ENCODE results near the gene RBM20. TPM values are rescaled to one million over a fixed set of nuclear protein-coding genes. Genes with fewer than 3 reads are reported as not detected.
"Not testable (repeated sequence)": the region's sequence is repeated elsewhere in the genome, so short reads cannot be mapped to it uniquely, and the experiment has no call there.

RBM20 gene
- polyA plus RNA-seq, 1 donor = 13.5 TPM

DNA sequence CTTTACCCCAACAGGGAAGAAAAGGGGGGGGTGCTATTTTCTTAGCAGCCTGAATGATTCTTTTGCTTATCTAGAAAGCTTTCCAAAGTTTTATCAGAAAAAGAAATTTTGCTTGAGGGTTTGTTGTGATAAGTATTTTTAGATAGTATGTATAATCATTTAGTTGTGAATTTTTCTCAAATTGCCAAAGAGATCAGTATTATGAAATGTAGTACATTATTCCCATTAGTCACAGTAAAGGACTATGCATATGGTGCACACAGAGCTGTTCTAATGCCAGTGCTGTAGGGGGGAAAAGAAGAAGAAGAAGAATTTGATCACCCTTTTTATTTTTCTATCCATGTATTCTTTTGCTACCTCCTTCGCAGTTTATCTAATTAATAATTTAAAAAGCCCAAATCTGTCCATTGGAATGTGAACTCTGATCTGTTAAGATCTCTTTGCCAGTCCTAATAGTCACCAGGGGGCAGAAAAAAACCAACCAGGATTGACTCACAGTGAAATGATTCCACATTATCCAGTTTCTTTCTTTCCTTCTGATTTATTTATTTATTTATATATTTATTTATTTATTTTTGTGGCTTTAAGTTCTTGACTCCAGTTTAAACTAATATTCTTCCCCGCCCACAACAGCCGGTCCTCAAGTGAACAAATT lies 4.7 kb downstream of the RBM20 start:
- no peak for DNase-seq (ENCODE audit: low read depth)

DNA sequence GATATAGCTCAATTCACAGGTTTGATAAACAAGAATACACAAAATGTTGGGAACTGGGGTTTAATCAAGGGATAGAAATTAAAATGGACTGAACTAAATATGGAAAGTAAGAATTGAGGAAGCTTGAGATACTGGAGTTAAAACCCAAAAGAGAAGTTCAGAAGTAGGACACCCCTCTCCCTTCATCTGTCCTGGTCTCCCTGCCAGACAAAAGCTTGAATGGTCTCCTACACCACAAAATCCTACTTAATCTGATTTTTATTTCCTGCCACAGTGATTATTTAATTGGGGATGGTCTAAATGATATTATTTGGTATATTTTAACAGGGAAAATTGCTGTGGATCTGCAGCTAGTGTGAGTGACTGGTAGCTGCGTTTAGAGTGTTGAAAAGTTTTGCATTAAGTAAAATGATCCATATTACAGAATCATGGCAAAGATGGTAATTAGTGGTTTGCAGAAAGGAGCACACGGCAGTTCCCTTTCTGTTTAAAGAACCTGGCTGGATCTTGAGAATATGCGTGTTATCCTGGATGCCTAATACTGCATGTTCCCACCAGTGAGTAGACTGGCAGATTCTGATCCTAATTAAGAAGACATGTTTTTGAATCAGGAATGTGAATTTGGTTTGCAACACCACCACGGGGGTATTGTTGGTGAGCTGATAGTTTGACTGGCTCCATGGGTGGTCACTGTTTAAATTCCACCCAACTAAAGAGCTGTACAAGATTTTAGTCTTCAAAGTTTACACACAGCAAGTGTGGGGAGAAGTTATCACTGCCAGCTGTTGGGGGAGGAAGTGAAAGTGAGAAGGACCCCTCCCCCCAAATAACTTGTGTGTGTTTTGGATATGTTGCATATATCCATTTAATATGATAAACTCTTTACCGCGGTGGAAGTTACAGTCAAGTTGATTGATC lies 5.5 kb downstream of the RBM20 start:
- no peak for DNase-seq (ENCODE audit: low read depth)

DNA sequence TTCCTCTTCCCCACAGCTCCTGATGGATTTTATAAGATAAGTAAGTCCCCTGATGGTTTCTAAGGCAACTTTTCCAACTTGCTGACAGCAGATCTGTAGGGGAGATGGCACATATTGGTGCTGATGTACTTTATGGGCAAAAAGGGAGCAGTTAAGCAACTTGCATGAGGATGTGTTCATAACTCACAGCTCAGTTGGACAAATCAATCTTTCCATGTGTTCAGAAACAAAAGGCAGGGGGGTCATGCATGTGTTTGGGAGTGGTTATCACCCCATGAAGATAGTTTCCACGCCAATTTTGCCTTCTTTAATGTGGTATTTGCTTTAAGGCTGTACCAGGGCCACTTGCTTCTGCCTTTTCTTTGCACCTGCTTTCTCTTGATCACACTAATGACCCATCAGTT lies 6.1 kb downstream of the RBM20 start:
- no peak for DNase-seq (ENCODE audit: low read depth)

DNA sequence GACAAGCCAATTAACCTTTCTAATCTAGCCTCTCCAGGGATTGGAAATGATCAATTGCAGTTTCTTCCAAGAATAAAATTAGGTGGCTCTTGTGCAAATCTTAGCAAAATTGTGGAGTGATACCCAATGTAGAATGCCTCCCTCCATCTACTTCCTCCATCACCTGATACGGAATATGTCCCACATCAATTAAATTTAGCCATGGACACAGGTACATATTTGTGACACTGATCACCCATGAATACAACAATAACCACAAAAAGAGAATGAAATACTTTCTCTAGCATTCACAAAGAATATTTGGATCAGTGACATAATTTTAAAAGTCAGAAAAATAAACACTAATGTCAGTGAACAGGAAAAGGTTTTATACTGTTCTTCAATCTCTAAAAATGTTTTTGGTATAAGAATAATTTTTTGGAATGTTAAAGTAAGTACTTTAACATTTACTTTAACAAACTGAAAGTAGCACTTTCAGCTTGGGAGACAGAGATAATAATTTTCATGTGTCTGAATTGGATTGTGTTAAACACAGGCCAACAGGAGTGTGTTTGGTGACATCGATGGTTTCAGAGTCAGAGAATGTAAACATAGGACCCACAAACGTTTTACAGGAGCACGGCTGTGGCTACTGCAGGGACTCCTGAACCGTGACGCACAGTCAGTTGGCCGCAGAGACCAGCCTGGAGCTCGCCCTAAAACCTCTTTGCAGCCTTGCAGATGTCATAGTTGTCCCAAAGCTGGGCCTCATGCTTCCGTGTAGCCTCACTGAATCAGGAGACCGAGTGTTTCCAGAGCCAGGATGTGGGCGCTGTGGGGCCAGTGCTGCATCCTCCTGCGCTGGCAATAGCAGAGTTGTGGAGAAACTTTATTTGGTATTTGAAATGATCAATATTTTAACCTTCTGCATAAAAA lies 7.2 kb downstream of the RBM20 start:
- DNase-seq (ENCODE audit: low read depth) = no peak

DNA sequence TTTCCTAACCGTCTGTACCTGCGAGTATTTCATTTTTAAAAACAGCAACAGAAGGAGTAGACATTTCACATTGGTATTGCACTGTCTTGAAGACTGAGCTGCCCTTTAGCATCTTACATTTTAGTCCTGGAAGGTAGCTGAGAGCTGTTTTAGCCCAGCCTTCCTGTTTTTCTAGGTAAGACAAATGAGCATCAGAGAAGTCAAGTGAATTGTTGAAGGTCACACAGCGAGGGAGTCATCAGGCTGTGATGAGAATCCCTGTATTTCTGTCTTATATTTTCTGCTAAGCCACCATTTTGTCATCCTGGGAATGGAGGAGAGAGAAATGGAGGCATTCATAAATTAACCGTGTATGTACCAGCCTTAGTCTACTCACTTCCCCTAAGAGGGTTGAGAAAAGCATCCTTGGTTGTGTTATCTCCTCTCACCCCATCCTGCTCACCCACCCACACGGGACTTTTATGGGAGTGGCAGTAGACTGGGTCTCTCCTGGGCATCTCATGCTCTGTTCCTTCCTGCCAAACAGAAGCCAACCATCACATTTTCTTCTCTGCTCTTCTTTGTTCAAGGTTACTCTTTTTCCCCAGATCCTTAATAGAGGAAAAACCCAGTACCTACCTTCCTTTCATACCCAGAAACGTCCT lies 8.5 kb downstream of the RBM20 start:
- no peak for DNase-seq (ENCODE audit: low read depth)

DNA sequence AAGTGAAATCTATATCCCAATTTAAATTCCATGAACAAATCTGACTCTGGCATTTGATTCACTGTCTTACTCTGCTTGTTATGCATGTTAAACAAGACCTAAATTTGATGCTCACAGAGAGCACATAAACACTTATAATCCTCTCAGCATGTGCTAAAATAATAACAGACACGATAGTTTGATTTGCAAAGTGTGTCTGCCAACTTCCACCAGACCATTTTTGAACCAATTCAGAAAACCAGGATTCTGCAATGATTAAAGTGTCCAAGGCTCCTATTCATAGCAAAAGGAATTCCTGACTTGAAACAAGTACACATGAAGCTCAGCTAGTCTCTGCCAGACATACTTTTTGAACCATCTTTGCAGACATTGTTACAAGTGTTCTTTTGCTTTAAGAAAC lies 11.2 kb downstream of the RBM20 start:
- no peak for DNase-seq (ENCODE audit: low read depth)

DNA sequence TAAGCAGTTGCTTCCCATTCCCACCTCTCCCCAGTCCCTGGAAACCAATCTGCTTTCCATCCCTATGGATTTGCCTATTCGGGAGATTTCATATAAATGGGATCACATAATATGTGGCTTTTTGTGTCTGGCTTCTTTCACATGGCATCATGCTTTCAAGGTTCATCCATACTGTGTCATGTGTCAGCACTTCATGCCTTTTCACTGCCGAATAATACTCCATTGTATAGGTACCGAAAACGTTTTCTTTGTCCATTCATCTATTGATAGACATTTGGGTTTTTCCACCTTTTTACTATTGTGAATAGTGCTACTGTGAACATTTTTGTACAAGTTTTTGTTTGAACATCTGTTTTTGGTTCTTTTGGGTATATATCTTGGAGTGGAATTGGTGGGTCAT lies 12.5 kb downstream of the RBM20 start:
- no peak for DNase-seq (ENCODE audit: low read depth)

DNA sequence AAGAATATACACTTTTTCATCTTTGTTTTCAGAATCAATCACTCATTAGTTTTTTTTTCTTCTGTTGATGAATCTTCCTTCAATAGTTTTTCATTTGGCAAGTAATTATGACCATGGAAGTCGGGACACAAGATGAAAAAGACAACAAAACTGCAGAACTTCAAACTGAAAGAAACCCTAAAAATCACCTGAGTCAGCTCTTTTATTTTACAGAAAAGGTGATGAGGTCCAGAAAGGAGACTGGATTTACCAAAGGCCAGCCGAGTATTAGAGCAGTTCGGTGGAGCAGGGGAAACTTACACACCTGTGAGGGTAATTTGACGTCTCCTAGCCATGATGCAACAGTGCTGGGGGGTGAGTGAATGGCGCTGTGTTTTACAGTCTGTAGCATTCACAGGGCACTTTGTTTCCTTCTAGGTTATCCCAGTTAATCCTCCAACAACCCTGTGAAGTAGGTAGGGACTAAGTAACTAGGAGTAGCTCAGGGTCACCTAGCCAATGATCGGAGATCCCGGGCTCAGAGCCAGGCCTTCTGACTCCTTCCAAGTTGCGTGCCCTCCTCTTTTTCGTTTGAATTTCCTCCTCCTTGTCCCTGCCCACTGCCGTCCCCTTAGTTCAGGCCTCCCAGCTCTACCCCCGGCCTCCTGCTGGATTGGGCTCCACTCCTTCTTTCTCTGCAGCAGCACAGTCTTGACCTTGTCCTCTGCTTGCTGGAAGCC lies 14.0 kb downstream of the RBM20 start:
- DNase-seq (ENCODE audit: low read depth) = no peak

DNA sequence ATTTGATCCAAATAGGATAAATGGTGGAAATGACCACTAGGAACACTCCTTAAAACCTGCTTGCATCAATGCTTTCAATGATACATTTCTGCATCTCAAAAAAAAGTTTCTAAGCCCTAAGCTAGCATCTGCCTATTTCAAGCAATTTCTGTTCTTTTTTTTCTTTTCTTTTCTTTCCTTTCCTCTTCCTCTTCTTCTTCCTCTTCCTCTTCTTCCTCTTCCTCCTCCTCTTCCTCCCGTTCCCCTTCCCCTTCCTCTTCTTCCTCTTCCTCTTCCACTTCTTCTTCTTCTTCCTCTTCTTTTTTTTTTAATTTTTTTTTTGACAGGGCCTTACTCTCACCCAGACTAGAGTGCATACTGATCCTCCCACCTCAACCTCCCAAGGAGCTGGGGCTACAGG lies 15.4 kb downstream of the RBM20 start:
- DNase-seq (ENCODE audit: low read depth) = no peak

DNA sequence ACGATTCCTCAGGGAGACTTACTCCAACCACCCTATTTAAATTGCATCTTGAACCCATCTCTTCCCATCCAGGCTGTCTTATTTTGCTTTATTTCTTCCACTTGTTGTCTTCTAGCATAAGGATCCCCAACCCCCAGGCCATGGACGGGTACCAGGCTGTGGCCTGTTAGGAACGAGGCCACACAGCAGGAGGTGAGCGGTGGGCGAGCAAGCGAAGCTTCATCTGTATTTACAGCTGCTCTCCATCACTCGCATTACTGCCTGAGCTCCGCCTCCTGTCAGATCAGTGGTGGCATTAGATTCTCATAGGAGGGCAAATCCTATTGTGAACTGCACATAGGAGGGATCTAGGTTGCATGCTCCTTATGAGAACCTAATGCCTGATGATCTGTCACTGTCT lies 16.2 kb downstream of the RBM20 start:
- DNase-seq (ENCODE audit: low read depth) = not testable (repeated sequence)

DNA sequence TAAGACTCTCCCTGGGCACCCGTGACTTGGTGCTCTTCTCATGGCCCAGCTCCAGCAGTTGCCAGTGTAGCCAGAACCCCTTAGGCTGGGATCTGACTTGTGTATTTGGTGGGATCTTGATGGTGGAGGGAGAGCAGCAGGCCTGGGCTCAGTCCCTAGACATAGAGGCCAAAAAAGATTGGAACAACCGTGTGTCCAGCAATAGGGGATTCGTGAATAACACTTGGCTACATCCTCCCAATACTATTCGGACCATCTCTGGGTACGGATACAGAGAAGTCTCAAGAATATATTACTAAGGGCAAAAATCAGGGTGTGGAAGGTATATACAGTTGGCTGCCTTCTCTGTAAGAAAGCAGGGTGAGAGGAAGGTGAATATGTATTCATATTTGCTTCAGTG lies 17.2 kb downstream of the RBM20 start:
- DNase-seq (ENCODE audit: low read depth) = no peak

DNA sequence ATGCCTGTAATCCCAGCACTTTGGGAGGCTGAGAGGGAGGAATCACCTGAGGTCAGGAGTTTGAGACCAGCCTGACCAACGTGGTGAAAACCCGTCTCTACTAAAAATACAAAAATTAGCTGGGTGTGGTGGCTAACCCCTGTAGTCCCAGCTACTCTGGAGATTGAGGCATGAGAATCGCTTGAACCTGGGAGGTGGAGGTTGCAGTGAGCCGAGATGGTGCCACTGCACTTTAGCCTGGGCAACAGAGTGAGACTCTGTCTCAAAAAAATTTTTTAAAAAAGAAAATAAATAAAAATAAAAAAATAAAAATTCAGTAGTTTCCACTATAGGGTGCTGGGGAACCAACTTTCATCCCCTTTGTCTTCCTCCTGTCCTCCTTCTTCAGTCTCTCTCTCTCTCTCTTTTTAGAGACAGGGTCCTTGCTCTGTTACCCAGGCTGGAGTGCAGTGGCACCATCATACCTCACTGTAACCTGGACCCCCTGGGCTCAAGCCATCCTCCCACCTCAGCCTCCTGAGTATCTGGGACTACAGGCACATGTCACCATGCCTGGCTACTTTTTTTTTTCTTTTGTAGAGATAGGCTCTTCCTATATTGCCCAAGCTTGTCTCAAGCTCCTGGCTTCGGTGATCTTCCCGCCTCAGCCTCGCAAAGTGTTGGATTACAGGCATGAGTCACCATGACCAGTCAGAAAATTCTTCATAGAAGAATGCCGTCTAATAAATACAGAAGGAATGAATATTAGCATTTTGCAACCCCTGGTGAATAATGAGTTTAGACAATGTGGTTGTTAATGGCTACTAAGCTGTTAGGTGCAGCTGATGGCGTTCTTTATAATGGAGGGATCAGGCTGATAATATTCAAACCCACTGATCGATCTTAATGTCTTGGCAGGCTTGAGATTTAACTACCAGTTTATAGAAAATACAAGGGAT lies 20.6 kb downstream of the RBM20 start:
- DNase-seq (ENCODE audit: low read depth) = no peak

DNA sequence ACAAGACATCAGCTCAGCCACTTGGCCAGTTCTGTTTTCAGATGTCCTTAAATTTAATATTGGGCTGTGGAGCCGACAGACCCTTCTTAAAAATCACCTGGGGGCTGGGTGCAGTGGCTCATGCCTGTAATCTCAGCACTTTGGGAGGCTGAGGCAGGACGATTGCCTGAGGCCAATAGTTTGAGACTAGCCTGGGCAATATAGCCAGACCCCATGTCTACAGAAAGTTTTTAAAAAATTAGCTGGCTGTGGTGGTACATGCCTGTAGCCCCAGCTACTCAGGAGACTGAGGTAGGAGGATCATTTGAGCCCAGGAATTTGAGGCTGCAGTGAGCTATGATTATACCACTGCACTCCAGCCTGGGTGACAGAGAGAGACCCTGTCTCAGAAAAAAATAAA lies 22.1 kb downstream of the RBM20 start:
- not testable (repeated sequence) for DNase-seq (ENCODE audit: low read depth)

DNA sequence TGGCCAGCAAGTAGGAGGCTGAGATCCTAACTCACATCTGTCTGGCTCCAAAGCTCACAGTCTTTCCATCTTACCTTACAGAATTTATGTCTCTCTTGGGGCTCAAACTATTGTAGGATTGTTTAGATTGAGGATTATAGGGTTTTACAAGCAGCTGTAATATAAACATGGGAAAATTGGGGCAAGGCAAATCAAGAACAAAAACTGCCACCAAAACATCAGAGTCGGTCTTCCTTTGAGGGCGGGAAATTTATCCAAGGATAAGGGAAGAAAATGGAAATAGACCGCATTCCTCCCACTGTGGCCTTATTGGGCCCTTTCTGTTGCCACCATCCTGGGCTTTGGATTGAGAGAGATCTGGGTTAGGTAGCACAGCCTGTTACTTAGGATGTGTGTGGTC lies 22.5 kb downstream of the RBM20 start:
- no peak for DNase-seq (ENCODE audit: low read depth)

DNA sequence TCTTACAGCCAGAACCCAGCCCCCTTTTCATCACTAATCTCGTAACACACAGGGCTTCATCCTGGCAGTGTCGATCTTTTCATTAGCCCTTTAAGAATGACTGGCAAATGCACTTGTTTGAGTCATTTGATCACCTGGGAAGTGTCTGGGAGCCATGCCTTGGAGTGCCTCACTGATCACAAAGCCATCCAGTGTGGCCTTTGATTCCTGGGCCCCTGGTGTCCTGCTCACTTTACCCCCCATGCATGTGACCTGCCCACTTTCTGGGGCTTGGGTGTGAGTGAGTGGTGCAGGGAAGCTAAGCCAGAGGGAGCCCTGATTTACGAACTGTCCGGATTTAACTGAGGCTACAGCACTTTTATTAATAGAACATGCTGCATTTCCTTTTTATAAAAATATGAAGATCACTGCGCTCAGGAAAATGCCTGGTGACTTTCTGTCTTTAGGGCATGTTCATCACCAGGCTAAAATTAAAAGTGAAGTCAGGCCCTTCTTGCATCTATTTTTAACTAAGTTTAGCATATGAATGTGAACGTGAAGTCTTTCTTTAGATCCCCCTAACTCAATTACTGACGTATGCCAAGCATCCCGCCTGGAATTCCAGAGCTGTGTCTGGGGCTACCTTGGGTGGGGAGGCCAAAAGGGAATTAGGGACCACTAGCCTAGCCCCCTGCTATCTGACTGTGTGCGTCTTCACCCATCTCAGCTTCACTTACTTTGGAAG lies 23.6 kb downstream of the RBM20 start:
- DNase-seq (ENCODE audit: low read depth) = no peak

DNA sequence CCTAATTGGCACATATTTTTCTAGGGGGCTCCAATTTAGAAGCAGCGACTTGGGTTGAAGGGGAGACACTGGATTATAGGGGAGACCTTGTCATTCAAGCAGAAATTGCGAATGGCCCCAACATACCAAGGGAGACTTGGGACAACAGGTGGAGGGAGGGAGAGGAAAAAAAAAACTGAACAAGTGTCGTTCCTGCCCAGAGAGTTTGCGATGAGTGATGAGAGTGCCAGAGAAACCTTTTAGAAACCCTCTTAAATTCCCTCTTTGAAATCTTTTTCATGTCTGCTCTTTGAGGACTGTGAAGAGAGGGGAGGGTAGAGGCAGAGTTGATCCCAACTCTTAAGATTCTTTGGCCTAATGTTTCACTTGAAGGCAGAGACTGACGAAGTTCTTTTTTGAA lies 24.3 kb downstream of the RBM20 start:
- no peak for DNase-seq (ENCODE audit: low read depth)

DNA sequence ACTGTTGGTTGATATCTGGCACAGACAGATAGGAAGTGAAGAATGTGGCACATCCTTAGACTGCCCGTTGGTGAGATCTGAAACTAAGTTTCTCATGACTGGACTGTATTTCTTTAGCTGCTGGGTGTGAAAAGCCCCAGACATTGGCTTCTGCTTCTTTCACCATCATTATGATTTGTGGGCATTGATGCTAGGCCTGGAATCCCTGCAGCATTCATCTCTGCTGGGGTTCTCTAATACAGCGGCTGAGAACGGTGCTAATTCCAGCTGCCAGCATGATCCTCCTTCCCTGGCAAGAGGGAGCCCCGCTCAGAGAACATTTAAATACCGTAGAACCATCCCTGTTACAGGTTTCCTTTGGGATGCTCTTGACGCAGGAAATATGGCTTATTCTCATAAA lies 26.2 kb downstream of the RBM20 start:
- no peak for DNase-seq (ENCODE audit: low read depth)

DNA sequence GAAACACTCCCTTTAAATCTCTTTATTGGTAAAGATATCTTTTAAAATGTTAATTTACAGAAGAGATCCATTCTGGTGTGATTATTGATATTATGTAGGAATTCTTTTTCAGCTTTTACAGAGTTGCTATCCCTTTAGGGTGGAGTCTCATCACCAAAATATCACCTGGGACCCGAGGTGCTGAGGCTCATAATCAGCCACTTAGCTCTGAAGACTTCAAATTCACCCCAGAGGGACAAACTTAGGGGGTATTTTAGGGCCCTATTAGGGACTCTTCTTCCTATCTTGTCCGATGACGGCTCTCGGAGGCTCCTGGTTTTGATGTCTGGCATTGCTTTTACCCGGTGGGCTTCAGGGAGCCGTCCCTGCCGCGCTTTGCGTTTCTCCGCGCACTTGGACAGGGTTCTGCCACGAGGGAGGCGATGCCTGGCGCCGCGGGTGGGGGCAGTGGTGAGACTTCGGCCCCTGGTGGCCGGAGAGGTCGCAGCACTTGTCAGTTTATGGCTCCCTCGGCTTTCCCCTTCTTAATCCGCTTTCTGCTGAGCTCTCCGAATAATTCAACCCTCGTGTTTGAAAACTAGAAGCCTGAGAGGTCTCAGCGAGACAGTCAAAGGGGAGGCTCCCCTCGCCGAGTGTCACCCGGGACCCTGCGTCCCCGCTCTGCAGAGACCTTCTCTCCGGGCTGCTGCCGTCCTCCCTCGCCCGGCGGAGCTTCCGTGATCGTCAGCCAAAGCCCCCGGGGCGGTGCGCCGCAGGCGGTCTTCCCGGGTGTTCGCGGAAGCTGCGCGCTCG lies 27.8 kb downstream of the RBM20 start:
- DNase-seq (ENCODE audit: low read depth) = no peak

DNA sequence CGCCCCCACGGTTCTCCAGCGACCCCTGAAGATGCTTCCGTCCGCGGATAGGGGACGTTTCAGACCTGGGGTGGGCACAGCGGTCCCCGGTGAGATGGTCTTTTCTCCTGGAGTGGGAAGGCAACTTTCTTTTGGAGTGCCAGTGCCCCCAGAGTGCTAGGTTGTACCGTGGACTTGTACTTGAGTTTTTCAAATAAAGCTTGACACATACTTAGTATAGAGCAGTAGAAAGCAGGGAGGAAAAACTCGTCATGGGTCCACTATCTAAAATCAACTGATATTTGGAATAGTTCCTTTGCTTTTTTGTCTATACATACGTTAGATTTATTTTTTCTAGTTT lies 28.4 kb downstream of the RBM20 start:
- DNase-seq (ENCODE audit: low read depth) = no peak
